GM21723 (cell line): ENCODE data around the gene LEO1.

Experiments used
- ATAC-seq: cut with Tn5 transposase; IDR thresholded peaks from one replicate; pipeline ENCODE4 v1.9.1; 2021; ENCODE audit warnings: mild to moderate bottlenecking, moderate library complexity; ENCODE audit not compliant: unreplicated experiment

The LEO1 gene

DNA sequence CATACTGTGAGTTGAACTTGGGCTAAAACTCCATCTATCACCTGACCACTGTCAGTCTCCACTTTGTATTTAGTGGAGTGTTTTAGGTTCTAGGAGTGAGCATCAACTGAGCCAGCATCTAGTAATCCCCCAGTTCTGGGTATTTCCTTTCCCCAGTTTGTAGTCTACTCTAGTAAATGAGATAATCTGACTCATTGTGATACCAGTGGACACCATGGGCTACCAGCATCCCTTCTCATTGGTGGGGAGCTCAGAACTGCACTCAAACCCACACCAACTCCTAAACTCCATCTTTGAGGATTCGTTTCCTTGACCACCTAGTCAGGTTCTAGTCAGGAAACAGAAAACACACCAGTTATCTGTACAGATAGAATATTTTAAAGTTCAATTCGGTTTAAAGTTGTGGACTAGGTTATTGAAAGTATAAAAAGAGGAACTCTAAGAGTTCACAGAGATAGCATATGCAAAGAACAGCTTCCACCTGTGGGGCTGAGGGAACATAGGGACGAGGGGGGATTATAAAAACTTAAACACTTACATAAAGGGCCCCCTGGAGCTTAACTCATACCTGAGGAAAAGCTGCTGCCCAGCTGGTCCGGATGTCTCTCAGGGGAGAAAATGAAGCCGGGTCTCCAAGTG, 36.0 kb downstream of the LEO1 start:
- ATAC-seq = peak; percentile 93

DNA sequence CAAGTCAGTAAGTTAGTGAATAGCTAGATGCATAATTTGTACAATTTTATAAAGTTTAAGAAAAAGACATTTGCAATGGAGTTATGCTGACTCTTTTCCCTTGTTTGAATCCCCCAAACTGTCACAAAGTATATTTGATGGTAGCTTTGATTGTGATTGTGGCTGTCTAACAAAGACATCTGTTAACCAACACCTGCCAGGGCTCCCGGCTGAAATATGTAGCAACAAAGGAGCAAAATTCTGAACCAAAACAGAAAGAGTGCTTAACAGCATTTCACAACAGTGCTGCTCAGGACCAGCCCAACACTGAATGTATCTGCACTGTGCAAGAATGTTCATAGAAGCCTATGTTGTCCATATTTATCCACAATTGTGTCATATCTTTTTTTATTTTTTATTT, 39.4 kb downstream of the LEO1 start:
- ATAC-seq = no peak

DNA sequence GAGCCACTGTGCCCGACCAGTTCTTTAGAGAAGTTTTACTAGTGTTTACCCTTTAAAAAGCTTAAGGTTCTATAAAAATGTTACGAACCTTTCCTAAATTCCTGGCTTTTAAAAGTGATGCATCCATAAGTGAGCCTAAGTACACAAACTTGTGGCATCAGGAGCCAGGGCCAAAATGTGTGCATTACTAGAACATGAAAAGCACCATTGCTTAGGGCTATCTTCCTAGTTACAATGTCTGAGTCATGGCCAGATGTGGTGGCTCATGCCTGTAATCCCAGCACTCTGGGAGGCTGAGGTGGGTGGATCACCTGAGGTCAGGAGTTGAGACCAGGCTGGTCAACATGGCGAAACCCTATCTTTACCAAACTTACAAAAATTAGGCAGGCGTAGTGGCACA, 39.9 kb downstream of the LEO1 start:
- ATAC-seq = no peak

DNA sequence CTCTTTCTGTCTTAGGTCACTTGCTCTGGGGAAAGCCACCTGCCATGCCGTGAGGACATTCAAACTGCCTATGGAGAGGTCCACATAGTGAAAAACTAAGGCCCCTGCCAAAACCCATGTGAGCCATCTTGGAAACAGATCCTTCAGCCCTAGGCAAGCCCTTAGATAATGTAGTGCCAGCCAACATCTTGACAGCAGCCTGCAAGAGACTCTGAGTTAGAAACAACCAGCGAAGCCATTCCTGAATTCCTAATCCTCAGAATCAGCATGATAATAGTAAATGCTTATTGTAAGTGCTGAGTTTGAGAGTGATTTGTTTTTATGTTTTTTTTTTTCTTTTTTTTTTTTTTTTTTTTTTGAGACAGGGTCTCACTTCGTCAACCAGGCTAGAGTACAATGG, 40.6 kb downstream of the LEO1 start:
- no peak for ATAC-seq

DNA sequence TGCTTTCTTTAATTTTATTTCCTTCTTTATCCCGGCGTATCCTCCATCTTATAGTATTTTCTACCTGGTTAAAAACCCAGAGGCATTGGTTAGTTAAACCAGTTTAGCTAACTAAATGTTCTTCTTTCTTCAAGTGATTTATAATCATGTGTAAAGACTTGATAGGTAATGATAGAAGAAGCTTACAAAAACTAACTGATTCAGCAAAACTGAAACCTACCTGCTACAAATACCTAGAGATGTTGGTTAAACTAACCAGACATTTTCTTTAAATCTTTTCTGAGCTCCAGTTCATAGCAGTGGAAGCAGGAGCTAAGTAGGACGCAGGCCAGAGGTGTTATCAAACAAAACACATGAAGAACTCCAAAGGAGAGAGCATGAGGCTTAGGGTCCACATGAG, 44.8 kb downstream of the LEO1 start:
- no peak for ATAC-seq

DNA sequence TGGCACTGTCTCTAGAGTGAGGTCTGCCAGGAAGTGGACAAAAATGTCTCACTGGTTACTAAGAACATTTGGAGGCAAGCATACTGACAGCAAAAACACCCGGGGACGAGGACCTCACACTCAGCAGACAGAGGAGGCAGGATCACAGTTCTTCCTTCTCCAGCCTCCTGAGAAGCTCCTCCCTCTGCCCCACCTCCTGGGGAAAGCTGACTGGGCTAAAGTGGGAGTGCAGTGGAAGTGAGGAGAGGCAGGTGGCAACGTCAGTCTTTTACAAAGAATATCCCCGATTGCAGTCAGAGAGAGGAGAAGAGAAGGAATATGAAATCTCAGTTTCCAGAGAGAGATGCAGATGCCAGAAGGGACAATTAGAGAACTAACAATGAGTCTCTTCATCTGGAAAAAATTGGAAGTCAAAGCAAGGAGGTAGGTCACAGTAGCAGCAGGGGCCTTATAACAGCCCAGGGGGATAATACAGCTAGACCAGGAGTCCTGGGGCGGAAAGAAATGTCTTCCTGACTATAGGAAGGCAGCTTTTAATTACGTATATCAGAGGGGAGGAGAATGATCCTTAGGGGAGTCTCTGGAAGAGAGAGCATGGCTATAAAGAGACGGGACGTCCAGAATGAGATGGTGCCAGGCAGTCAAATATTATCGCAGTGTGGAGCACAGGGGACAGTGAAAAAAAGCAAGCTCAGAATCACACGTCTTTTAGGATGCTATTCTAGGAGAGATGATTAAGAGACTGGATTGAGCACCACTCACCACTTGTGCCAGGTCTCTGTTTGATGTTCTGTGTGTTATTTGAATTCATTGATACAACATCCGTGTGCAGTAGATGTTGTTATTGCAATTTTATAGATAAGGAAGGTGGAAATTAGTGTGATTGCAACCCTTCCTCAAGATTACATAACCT, 47.2 kb downstream of the LEO1 start:
- no peak for ATAC-seq

DNA sequence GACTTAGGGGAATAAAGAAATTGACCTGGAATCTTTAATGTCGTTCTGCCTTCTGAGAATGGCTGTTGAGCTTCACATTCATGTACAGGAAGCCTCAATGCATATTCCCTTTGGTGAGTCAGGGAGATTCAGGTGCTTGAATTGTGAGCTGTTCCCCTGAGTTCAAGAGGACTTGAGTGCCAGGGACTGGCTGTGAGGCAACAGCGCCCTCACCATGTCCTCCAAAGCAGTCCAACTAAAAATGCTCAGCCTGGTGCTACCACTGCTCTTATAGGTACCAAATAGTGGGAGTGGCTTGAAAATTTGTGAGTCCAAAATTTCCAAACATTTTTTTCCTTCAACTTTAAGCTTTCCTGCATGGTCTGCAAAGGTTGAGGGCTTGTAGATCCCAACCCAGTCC, 54.1 kb downstream of the LEO1 start:
- ATAC-seq = no peak

DNA sequence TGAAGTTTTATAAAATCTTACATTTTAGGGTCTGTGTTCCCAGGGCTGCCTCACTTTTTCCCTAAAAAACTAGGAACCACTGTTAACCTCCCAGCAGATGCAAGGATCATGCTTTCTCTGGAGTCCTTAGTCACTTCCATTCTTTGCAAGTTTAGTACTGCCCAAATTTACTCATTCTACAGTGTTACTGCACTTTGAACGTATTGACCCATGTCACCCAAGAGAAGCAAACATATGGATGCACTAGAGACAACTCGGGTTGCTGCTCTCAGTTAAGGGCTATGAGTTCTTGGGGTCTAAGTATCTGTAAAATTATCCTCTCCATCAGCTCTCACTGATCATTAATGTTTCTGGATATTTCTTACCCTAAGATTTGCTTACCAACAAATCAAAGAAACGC, 59.0 kb downstream of the LEO1 start:
- ATAC-seq = no peak

DNA sequence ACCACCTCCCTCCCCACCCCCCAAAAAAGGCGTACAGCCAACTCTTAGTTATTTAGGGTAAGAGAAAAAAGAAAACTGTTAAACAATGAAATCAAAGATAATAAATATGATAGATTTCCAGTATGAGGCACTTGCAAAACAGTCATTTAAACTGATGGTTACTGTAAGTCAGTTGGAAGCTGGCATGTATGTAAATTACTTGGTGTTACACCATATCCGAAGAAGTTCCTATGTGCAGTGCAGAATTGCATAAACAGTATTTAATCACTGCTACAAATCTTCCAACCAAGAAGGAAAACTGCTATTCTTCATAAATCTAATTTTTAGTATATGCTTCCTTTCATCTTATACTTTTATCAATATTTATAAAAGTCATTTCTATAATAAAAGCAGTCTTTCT, 62.0 kb downstream of the LEO1 start:
- ATAC-seq = no peak

DNA sequence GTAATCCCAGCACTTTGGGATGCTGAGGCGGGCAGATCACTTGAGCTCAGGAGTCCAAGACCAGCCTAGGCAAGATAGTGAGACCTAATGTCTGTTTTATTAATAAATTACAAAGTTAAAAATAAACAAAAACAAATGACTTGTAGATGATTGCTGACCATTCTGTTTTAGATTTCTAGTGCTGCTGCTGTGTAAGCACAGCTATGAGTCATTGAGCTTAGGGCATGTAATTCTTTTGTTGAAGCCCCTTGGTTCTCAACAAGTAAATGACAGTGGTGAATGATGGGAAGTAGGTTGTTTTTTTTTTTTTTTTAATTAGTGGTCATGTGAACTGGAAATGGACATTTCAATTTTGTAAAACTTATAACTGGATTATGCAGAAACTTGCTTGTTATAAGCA, 63.3 kb downstream of the LEO1 start:
- no peak for ATAC-seq

DNA sequence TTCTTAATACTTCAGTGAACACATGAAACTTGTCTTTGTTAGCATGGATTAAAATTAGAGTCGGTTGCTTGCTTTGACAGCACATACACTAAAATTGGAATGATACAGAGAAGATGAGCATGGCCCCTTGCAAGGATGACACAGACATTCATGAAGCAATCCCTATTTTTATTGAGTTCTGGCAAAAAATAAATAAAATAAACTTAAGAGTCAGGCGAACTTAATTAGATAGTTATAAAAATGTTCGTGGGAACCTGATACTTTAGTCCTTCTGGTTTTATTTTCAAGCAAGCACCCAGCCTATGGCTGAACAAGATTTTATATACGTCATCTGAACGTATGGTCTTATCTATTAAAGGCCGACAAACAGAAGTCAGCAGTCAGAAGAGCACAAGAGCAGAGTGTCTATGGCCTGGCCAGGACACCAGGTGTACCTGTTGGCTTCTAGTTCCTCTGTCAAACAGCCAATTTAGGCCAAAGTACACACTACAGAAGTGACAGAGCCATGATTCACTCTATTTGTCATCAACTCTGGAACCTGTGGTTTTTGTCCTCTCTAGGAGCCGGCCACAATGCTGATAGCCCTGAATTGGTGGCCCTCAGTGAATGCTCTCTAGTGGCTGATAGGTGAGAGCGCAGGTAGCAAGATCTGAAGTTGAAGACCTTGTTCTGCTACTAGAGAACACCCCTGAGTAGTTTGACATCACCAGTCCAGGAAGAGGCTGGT, 64.3 kb downstream of the LEO1 start:
- no peak for ATAC-seq

DNA sequence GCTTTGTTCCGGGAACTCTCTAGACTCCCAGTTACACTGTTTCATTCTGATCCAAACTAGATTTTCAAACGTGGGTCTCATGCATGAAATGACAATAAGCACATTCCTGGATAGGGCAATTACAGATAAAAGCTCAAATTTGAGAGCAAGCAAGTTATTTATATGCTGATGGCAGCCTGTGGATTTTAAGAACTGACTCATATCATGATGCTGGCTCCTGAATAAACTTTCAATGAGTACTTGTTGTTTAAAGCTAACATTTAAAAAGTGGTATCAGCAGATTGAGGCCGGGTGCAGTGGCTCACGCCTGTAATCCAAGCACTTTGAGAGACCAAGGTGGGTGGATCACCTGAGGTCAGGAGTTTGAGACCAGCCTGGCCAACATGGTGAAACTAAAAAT, 66.6 kb downstream of the LEO1 start:
- ATAC-seq = no peak

DNA sequence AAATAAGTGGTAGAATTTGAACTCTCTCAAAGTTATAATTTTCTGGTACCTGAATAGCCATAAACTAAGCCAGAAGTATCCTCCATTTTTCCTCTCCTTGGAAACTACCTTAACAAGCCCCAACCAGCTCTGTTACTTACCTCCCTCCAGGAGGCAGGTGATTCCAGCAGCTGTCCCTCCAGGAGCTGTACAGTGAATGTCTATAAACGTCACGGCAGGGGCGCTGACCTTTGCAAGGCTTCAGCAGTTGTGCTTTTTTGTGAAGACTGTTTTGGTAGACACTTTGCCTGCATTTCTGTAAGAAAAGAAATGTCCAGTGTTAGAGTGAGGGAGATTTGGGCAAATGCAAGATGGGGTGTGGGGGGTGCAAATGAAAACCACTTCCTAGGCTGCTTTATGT, 67.2 kb downstream of the LEO1 start:
- ATAC-seq = no peak

DNA sequence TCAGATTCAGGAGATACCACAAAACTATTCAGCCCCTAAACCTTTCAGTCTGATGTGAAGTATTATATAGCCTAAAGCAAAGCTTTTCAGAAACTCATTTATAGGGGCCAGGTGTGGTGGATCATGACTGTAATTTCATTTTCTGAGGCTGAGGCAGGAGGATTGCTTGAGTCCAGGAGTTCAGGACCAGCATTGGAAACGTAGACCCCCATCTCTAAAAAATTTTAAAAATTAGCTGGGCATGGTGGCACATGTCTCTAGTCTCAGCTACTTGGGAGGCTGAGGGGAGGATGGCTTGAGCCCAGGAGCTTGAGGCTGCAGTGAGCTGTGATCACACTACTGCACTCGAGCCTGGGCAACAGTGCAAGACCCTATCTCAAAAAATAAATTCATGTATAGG, 82.1 kb downstream of the LEO1 start:
- ATAC-seq = no peak

DNA sequence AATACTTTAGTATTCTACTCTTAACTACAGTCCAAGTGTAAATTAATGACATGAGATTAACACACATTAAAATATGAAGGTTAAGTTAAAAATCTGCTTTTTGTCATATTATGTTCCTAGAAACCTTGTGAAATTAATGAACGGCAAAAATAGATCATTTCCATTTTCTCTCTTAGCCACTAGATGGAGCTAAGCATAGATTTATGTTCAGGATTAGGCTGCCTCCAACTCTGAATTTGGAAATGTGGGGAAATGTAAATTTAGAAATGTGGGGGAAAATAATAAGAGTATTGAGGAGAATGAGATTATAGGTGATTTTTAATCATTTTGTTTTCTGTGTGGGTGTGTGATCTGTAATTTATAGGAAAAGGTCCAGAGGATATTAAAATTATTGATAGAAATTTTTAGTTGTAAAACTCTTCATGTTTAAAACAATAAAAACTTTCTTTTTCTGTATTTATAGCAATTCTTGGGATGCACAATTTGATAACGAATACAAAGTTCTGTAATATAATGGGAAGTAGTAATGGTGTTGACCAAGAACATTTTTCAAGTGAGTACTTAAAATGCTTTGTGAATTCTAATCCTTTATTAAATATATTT, 82.9 kb downstream of the LEO1 start:
- ATAC-seq = no peak
